NCI-H345 treated with DMSO at 0.1 percent for 48 hours (cell line): ENCODE data around the gene USP2.

Experiments used
- DNase-seq: peaks from one replicate; lab custom pipeline; 2025; ENCODE audit not compliant: unreplicated experiment; lab: John Stamatoyannopoulos, UW

Gene USP2

GRCh38 chr11:119345685-119346084, 35.8 kb downstream of the USP2 start:
- no peak for DNase-seq

DNA sequence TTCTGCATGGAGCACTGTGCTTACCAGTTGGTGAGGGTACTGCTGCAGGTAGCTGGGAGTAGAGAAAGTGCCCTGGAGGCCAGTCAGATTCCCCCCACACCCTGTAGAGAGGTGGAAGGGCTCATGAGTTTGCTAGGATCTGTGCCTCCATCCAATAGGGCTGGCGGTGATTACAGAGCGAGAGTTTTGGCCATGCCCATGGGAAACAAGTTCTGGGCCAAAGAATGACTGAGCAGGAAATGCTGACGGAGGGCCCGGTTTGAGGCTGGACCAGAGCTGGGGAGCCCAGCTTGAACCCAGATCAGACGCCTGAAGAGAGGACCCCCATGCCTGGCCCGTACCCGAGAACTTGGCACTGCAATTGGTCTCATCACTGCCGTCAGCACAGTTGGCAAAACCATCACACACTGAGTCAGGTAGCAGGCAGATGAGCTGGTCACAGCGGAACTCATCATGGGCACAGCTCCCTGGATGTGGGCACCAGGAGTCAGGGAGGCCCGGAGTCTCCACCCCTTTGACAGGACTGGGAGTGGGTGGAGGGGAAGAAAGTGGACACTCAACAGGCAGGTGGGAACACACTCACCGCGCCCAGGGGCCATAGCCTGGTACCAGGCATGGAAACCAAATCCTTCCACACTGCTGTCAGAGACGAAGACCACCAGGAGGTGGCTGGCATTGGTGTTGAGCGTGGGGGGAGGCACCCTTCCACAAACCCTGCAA, 37.0 kb downstream of the USP2 start:
- DNase-seq, result no peak

GRCh38 chr11:119343726-119344125, 37.8 kb downstream of the USP2 start:
- DNase-seq, result no peak

GRCh38 chr11:119342362-119343130, 38.9 kb downstream of the USP2 start:
- DNase-seq, result no peak

- no peak for DNase-seq
These were observed 39.5 kb downstream of the USP2 start for GRCh38 chr11:119342023-119342300.

DNA sequence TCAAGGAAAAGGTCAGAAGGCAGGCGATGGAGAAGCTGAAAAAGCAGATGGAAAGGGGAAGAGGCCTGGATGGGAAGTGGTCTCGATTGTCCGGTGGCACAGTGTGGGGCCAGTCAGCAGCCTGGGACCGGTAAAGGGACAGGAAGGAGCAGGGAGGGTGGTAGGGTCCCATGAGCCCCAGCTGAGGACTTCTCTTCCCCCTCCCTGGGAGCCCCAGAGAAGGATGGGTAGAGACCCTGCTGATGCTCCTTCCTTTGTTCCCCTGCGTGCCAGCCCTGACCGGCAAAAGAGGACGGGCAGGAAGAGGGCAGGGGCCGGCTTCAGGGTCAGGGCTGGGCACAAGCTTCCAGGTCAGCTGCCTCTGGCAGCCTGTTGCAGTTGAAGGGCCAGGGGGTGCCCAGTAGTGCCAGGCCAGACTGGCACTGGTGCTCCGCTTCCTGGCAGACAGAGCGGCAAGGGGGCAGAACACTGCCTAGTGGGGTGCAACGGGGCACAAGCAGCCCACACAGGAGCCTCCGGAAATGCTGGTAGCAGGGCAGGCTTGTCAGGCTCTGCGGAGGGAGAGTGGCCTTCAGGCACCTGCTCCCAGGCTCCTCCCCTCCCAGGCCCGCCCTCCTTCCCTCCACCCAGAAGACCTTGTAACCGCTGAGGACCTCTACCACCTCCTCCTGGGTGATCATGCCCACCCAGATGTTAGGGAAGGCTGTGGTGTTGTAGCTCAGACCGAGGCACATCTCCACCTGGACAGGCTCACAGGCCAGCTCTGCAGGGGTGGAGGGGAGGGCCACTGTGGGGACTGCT, 40.1 kb downstream of the USP2 start:
- DNase-seq, result no peak

- no peak for DNase-seq
These were observed 40.9 kb downstream of the USP2 start, which contains the start of gene C1QTNF5 for GRCh38 chr11:119340335-119341221. Gene C1QTNF5, minus strand, starts transcription at chr11:119340883. Its CDS starts 486 bp downstream, at chr11:119340397.

DNA sequence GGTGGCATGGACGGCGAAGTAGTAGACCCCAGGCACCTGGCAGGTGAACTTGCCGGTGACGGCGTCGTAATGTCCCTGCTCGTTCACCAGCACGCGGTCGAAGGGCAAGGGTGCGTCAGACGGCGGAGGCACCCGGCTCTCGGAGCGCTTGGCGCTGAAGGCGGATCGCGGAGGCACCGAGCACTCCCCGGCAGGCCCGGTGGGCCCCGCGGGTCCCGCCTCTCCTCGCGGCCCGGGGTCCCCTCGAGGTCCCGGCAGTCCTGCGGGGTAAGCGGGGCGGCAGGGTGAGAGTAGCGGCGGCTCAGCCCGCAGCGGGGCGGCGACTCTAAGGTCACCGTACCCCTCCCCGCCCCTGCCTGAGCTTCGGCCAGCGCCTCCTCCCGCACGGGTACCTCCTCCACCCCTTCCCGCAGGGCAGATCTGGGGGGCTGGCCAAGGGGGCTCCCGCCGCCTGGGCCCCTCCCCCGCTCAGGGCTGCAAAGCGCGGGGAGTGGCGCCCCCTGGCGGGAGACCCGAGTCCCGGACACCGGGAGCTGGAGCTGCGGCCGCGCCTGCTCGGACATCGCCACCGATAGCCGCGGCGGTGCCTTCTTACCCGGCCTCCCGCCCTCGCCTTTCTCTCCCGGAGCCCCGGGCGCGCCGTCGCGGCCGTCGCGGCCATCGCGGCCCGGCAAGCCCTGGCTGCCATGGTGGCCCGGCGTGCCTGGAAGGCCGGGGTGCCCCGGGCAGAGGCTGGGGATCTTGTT, 41.7 kb downstream of the USP2 start:
- DNase-seq, result no peak

GRCh38 chr11:119338965-119339588, 42.4 kb downstream of the USP2 start:
- DNase-seq, result no peak

DNA sequence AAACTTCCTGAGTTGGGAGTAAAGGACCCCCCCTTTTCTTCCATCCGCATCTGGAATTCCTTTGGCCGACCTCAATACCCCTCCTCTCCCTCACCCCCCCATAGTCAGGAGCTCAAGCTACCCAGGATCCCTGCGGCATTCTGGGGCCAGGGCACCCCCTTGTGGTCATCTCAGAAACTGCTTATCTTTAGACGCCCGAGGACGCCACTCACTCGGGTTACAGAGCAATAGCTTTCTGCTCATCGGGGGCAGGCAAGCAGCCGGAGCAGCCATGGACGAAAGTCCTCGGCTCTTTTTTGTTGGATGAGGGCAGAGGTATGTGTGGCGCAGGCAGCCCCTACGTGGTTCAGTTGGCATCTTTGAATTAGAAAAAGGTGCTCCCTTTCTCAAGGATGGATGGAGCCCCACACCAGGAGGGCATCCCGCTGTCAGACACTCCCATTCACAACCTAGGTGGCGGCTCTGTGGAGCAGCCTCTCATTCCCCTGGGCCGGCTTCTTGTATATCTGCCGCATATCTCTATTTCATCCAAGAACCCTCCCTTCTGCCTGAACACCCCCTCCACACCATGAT, 43.1 kb downstream of the USP2 start:
- peak; percentile 12 for DNase-seq

- DNase-seq, result no peak
These were observed 43.7 kb downstream of the USP2 start for GRCh38 chr11:119337581-119338317.

DNA sequence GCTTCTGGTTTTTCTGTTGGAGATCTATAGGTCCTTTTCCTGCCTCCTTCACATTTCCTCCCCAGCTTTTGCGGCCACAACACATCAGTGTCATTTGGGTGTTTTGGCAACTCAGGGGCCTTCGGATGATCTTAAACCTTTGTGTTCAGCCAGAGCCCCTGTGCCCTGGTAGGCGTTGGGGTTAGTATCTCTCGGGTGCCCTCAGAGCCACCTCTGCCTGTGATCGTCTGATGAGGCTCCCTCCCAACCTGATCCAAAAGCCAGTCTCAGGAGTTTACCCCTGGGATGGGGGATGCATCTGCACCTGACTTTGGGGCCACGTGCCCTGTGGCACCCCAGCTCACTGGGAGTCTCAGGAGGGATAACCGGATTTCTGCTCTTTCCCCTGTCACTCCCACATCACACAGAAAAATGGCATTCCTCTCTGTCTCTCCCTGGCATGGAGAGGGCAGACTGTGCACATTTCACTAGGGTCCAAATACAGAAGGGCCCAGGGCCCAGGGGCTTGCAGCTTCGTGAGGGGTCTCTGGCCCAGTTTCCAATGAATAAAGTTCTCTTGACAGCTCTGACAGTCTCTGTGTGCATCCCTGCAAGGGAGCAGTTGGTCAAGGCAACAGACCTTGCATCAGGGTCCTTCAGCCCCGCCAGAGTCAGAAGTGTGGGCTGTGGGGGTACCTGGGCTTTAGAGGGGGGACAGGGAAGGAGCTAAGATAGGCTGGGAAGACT, 44.6 kb downstream of the USP2 start:
- DNase-seq, result no peak

DNA sequence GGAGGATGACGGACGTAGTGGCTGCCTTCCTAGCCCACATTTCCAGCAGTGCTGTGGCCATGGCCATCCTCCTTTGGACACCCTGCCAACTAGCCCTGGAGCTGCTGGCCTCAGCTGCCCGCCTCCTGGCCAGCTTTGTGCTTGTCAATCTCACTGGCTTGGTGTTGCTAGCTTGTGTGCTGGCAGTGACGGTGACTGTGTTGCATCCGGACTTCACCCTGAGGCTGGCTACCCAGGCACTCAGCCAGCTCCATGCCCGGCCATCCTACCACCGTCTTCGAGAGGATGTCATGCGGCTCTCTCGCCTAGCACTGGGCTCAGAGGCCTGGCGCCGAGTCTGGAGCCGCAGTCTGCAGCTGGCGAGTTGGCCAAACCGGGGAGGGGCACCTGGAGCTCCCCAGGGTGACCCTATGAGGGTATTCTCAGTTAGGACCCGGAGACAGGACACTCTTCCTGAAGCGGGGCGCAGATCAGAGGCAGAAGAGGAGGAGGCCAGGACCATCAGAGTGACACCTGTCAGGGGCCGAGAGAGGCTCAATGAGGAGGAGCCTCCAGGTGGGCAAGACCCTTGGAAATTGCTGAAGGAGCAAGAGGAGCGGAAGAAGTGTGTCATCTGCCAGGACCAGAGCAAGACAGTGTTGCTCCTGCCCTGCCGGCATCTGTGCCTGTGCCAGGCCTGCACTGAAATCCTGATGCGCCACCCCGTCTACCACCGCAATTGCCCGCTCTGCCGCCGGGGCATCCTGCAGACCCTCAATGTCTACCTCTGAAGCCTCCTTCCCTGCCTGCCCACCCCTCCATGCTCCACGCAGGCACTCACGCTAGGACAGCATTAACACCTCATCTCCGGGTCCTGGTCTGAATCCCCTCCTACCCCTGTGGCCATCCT, 45.6 kb downstream of the USP2 start:
- DNase-seq, result no peak

DNA sequence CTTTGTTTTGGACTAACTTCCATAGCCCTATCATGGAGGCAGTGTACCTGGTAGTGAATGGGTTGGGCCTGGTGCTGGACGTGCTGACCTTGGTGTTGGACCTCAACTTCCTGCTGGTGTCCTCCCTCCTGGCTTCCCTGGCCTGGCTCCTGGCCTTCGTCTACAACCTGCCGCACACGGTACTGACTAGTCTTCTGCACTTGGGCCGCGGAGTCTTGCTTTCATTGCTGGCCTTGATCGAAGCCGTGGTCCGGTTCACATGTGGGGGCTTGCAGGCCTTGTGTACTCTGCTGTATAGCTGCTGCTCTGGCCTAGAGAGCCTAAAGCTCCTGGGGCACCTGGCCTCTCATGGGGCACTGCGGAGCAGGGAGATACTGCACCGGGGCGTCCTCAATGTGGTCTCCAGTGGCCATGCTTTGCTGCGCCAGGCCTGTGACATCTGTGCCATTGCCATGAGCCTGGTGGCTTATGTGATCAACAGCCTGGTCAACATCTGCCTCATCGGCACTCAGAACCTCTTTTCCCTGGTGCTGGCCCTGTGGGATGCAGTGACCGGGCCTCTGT, 46.3 kb downstream of the USP2 start:
- DNase-seq, result no peak

DNA sequence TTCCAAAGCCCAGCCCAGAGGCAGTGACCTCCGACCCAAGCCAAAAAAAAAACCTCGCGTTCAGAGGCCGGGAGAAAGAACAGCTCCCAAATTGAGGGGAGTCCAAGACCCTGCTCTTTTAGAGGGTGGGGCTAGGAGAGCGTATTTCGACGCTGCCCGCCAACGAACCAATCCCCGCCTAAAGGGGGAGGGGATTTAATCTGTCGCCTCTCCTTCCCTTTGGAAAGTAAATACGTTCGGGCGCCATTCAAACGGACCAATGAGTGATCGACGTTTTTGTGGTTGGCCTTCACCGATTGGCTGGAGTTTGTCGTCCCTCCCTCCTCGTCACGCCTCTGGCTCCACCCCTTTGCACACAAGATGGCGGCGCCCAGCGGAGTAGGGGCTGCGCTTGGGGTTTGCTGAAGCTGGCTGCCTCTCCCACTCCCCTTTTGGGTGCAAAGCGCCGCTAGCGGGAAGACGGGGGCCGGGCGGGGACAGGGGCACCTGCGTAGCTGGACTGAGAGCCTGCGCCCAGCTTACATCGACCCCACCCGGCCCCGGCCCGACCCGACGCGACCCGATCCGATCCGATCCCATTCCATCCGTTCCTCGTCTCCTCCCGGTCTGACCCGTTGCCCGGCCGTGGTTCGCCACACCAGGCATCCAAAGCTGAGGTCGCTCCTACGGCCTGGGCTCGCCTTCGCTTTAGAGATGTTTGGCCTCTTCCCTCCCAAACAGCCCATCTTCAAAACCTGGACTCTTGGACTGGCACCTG, 47.1 kb downstream of the USP2 start, which contains the start of gene RNF26:
TSS of gene RNF26 (plus strand) at position 354 of the 757 bp plus-strand sequence. CDS start 596 bp downstream, outside the sequence.
- peak; percentile 96 for DNase-seq
